BLaER1 (cell line): ENCODE measurements around the gene ARMCX6.
A peak's percentile ranks its signal among the peaks of the same experiment; 100 is the strongest.
"Not testable (repeated sequence)": the region's sequence is repeated elsewhere in the genome, so short reads cannot be mapped to it uniquely, and the experiment has no call there.

Source experiments
- H3K27ac ChIP-seq: shearing (Covaris generic); formaldehyde crosslinking; 2 replicates; pipeline ENCODE4 v1.8.1; 2022
- H3K27me3 ChIP-seq: shearing (Covaris generic); formaldehyde crosslinking; 2 replicates; pipeline ENCODE4 v1.8.1; 2022
- H3K36me3 ChIP-seq: shearing (Covaris generic); formaldehyde crosslinking; 2 replicates; pipeline ENCODE4 v1.8.1; 2022
- H3K4me1 ChIP-seq: shearing (Covaris generic); formaldehyde crosslinking; 2 replicates; pipeline ENCODE4 v1.8.1; 2022
- H3K4me2 ChIP-seq: shearing (Covaris generic); formaldehyde crosslinking; 2 replicates; pipeline ENCODE4 v1.8.1; 2022
- H3K4me3 ChIP-seq: shearing (Covaris generic); formaldehyde crosslinking; 2 replicates; pipeline ENCODE4 v1.8.1; 2022
- H3K9ac ChIP-seq: shearing (Covaris generic); formaldehyde crosslinking; 2 replicates; pipeline ENCODE4 v1.8.1; 2022
- H3K9me3 ChIP-seq: shearing (Covaris generic); formaldehyde crosslinking; 2 replicates; pipeline ENCODE4 v1.8.1; 2022
- H4K20me1 ChIP-seq: shearing (Covaris generic); formaldehyde crosslinking; 2 replicates; pipeline ENCODE4 v1.8.1; 2022
- Cebpa-rat ChIP-seq: shearing (Covaris generic); IDR thresholded peaks from 2 replicates; pipeline ENCODE4 v1.8.1; 2022

The ARMCX6 gene

DNA sequence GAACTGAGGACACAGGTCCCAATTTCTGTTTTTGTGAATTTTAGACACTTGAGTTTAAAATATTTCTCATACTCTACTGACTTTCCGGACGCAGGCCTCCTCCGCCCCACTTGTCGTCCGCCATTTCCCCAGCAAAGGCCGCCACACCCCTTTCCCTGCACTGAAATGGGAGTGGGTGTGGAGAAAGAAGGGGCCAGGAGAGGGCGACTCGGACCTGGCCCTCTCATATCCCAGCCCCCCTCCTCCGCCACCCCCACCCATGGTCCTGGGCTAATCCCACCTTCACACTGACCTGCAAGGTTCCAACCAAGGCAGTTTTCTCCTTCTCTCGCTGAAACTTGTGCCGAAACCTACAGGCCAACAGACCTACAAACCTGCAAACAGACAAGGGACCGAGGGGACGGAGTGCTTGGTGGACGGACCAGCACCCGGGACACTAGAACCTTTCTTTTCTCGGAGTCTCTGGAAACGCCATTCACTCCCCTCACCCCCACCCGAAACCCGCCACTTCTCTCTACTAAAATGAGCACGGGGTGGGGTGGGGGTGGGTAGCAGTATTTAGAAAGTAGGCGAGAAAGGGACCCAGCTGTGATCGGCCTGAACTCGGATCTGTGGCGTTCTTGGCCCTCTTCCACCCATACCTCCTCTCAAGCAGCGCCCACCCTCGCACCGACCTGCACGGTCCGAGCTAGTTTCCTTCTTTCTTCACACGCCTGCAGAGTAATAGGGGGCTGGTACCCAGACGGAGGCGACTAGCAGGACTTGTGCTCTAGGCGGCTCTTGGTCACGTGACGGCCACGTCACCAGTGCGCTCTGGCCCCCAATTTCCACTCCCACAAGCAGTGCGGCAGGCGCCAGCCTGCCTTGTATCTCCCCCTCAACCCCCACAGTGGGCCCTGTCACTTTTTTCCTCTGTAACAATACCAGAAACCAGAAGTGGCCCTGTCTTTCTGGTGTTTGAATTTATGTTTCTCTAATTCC, at the start of gene ARMCX6:
Gene ARMCX6 (minus strand): TSS at position 790 of the 981 bp plus-strand sequence. CDS start 1,380 bp downstream, outside the sequence.
- peaks cover 22% of the 10 kb centered on the region for H3K4me1 ChIP-seq
- H3K36me3 ChIP-seq = 0 out of 2 replicates have a peak, but pooled peaks cover 4% of the 10 kb centered on the region
- peak within 1 kb of the TSS; percentile 73 for H3K4me2 ChIP-seq
- no peaks in the 10 kb centered on the region for H3K9me3 ChIP-seq
- peak within 1 kb of the TSS; percentile 73 for H3K9ac ChIP-seq
- no peaks in the 10 kb centered on the region for H4K20me1 ChIP-seq
- H3K4me3 ChIP-seq = peak within 1 kb of the TSS; percentile 70
- no peak for TF ChIP-seq Cebpa-rat
- 0 out of 2 replicates have a peak within 1 kb of the TSS, but pooled peaks have one; percentile 35 for H3K27ac ChIP-seq
- no peaks in the 10 kb centered on the region for H3K27me3 ChIP-seq

DNA sequence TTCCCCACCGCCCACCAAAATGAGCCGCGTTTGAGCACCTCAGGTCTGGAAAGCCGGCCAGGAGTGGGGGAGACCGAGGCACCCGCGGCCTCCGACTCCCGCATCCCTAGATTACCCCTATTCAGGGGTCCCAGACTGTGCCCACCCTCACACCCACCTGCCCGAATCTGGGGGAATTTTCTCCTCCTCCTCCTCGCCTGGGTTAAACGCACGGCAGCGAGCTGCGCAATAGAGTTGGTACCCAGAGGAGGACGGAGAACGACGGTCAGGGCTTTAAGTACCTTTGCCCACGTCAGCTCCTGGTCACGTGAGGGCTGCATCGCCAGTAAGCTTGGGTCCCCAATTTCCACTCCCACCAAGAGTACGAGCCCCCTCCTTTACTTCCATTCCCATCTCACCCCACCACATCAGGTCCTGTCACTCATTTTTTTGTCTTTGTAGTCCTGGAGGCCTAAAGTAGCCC, 41.8 kb upstream of the ARMCX6 start, which contains the start of gene ARMCX2:
Gene ARMCX2 (minus strand): TSS at position 250 of the 463 bp plus-strand sequence. CDS start 2,262 bp downstream, outside the sequence.
- H3K27me3 ChIP-seq = peaks cover 40% of the 10 kb centered on the region
- H3K36me3 ChIP-seq = no peaks in the 10 kb centered on the region
- peaks cover 27% of the 10 kb centered on the region for H3K9me3 ChIP-seq
- H3K4me3 ChIP-seq = no peak within 1 kb of the TSS
- no peak for TF ChIP-seq Cebpa-rat
- no peak within 1 kb of the TSS for H3K4me2 ChIP-seq
- H3K4me1 ChIP-seq = no peaks in the 10 kb centered on the region
- H3K27ac ChIP-seq = no peak within 1 kb of the TSS
- no peak within 1 kb of the TSS for H3K9ac ChIP-seq
- no peaks in the 10 kb centered on the region for H4K20me1 ChIP-seq

DNA sequence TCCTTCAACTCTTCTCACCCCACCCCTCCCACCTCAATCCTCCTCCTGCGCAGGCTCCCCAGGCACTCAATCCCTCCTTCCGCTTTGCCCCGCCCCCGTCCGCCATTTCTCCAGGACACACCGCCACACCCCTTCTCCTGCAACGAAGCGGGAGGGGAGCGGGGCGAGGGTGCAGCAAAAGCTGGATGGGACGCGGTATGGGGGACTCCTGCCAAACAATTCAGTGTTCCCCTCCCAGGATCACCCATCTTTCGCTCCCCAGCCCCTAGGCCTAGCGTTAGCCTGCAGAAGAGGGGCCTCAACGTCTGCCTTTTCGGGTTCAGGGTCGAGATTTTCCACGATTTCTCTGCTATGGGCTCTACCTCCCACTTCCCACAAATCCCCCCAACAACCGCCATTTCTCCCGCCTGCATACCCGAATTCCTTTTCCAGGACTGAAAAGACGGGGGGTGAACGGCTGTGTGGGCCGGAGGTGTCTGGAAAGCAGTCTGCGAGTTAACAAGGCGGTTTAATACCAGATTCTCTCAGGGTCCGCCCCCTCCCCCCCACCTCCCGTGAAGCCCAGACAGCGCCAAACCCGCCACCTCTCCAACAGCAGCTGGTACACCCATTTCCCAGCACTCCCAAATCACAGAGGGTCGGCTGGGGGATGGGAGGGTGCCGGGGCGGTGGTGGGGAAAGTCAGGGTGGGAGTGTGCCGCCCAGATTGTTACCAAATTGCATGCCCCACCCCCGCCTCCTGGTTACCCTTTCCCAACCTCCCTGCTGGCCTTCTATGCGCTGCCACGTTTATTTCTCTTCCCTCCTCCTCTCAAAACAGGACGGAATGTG, 41.1 kb upstream of the ARMCX6 start:
- H3K36me3 ChIP-seq = no peaks in the 10 kb centered on the region
- H3K4me2 ChIP-seq = no peak overlapping the region
- H4K20me1 ChIP-seq = no peaks in the 10 kb centered on the region
- no peak overlapping the region for H3K9ac ChIP-seq
- no peak overlapping the region for H3K4me3 ChIP-seq
- no peak for TF ChIP-seq Cebpa-rat
- peaks cover 27% of the 10 kb centered on the region for H3K9me3 ChIP-seq
- H3K27me3 ChIP-seq = peaks cover 40% of the 10 kb centered on the region
- H3K27ac ChIP-seq = no peak overlapping the region
- no peaks in the 10 kb centered on the region for H3K4me1 ChIP-seq

DNA sequence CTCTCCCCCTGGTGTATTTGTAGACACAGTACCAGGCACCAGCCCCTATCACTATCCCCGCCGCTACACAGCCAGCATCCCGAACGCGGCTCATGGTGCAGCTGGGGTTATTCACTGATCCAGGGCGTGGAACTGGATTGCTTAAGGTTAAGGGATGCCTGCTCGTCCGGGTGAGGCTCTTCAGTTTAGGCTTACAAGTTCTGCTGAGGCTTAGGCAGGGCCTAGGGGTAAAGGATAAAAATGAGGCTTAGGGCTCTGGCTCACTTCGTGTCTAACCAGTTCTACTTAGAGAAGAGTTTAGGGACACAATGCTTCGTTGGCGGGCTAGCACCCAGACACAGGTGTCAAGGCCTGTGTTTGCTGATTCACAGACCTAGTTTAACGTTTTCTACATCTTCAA, 39.7 kb upstream of the ARMCX6 start:
- no peak for TF ChIP-seq Cebpa-rat

DNA sequence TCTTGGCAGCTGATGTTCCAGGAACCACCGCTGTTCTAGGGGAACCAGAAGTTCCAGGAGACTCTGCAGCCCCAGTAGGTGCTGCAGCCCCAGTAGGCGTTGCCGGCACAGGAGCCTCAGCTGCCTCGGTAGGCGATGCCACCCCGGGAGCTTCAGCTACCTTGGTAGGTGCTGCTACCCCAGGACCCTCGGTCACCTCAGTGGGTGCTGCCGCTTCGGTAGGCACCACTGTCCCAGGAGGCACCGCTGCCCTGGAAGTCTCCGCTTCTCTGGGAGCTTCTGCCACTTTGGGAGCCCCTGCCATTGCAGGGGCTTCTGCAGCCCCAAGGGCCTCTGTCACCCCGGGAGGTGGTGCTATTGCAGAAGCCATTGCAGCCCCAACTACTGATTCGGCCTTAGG, 39.0 kb upstream of the ARMCX6 start:
- no peak for TF ChIP-seq Cebpa-rat
- H4K20me1 ChIP-seq = no peaks in the 10 kb centered on the region
- H3K36me3 ChIP-seq = no peaks in the 10 kb centered on the region
- H3K27ac ChIP-seq = no peak overlapping the region
- H3K9me3 ChIP-seq = peaks cover 27% of the 10 kb centered on the region
- H3K27me3 ChIP-seq = peaks cover 40% of the 10 kb centered on the region
- H3K4me1 ChIP-seq = no peaks in the 10 kb centered on the region
- no peak overlapping the region for H3K4me2 ChIP-seq
- H3K4me3 ChIP-seq = no peak overlapping the region
- no peak overlapping the region for H3K9ac ChIP-seq

More for the DNA sequence above, 39.7 kb upstream of the ARMCX6 start:
- Histone ChIP-seq H3K36me3 (no peaks in the 10 kb centered on the region), H3K27me3 (peaks cover 40% of the 10 kb centered on the region), H4K20me1 (no peaks in the 10 kb centered on the region), H3K4me3 (no peak overlapping the region), H3K9me3 (peaks cover 27% of the 10 kb centered on the region), H3K27ac (no peak overlapping the region), H3K4me1 (no peaks in the 10 kb centered on the region), H3K9ac (no peak overlapping the region), H3K4me2 (no peak overlapping the region)

DNA sequence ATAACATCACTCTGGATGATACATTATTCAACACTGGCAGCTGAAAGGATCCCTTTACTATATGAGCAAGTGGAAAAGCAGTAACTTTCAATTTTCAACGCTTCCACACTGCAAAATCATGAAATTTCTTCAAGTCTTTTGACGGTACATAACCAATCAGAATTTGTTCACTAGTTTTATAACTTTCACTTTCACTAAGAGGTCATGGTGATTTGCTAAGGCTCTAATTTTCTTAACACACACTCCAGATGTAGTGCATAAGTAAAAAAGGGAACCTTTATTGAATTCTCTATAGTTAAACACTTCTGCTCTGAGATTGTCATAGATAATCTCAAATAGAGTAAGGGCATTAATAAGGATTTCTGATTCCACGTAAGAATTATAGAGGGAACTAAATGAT, 37.7 kb upstream of the ARMCX6 start:
- Histone ChIP-seq H3K27me3 (peaks cover 31% of the 10 kb centered on the region), H4K20me1 (no peaks in the 10 kb centered on the region), H3K4me2 (no peak overlapping the region), H3K9me3 (peaks cover 27% of the 10 kb centered on the region), H3K4me3 (no peak overlapping the region), H3K4me1 (no peaks in the 10 kb centered on the region), H3K27ac (no peak overlapping the region), H3K9ac (no peak overlapping the region), H3K36me3 (no peaks in the 10 kb centered on the region)
- no peak for TF ChIP-seq Cebpa-rat

DNA sequence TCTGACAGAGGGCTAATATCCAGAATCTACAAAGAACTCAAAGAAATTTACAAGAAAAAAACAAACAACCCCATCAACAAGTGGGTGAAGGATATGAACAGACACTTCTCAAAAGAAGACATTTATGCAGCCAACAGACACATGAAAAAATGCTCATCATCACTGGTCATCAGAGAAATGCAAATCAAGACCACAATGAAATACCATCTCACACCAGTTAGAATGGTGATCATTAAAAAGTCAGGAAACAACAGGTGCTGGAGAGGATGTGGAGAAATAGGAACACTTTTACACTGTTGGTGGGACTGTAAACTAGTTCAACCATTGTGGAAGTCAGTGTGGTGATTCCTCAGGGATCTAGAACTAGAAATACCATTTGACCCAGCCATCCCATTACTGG, 29.9 kb upstream of the ARMCX6 start:
- not testable (repeated sequence) for H3K9me3 ChIP-seq

DNA sequence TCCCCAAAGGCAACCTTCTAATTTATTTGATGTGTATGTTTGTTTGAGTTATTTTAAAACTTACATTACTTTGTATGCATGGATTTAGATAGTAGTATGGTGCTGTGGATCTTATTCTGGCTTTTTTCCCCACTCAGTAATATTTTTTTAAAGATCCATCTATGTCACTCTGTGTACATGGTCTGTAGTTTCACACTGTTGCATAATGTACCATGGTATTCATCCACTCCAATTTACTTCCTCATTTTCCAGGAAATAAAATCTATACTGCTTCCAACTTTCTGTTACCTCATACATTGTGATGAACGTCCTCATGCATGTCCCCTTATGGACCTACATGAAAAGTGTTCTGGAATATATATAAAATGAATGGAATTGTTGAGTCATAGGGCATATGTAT, 24.3 kb upstream of the ARMCX6 start:
- Histone ChIP-seq H3K4me1 (no peaks in the 10 kb centered on the region), H4K20me1 (no peaks in the 10 kb centered on the region), H3K36me3 (no peaks in the 10 kb centered on the region), H3K9ac (no peak overlapping the region), H3K27me3 (no peaks in the 10 kb centered on the region), H3K27ac (no peak overlapping the region), H3K9me3 (no peaks in the 10 kb centered on the region), H3K4me2 (no peak overlapping the region), H3K4me3 (no peak overlapping the region)
- TF ChIP-seq Cebpa-rat = no peak

More for the DNA sequence above, 29.9 kb upstream of the ARMCX6 start:
- not testable (repeated sequence) for H4K20me1 ChIP-seq, H3K4me2 ChIP-seq, H3K27ac ChIP-seq, H3K9ac ChIP-seq, H3K36me3 ChIP-seq, H3K4me1 ChIP-seq, H3K27me3 ChIP-seq, H3K4me3 ChIP-seq

DNA sequence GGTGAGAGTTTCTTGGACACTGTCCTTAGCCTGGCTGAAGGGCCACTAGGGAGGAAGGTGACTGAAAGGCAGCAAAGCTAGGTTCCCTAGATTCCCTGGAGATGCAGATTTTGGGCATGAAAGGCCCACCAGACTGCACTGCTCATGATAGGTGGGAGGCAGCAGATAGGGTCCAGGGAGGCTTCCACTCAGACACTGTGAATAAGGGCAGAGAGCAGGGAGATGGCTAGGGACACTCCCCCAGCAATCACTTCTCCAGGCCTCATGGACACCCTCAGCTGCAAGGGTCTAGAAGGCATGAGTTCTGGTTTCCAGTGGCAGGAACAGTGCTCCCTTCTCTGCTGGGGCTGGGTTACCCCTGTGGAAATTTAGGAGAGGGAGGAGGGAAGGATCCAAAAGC, 21.8 kb upstream of the ARMCX6 start:
- Histone ChIP-seq H3K4me2 (no peak overlapping the region), H3K27me3 (no peaks in the 10 kb centered on the region), H3K4me3 (no peak overlapping the region), H3K36me3 (no peaks in the 10 kb centered on the region), H4K20me1 (no peaks in the 10 kb centered on the region), H3K4me1 (no peaks in the 10 kb centered on the region), H3K9ac (no peak overlapping the region), H3K9me3 (no peaks in the 10 kb centered on the region), H3K27ac (no peak overlapping the region)
- TF ChIP-seq Cebpa-rat = no peak

DNA sequence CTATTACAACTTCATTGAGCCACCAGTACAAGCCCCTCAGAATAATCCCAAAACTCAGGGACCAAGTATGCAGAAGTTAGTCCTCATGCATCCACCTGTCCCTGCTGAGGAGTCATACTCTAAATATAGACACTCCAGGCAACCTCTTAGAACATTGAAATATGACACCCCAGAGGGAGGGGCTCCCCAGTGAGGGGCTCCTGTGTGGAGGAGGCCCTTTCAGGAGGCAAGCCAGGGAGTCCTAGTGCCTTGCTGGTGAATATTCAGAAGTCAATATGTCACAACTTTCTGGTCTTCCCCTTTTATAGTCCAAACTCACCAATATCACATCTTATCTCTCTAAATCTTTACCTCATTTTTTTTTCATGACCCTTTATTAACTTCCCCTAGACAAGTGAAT, 1.6 kb upstream of the ARMCX6 start:
- H3K4me2 ChIP-seq = no peak overlapping the region
- H3K9ac ChIP-seq = no peak overlapping the region
- 0 out of 2 replicates have a peak, but pooled peaks cover 4% of the 10 kb centered on the region for H3K36me3 ChIP-seq
- no peak overlapping the region for H3K27ac ChIP-seq
- peaks cover 2% of the 10 kb centered on the region; the same call in 1 of the 2 replicates for H4K20me1 ChIP-seq
- H3K4me1 ChIP-seq = peaks cover 27% of the 10 kb centered on the region
- H3K4me3 ChIP-seq = no peak overlapping the region
- TF ChIP-seq Cebpa-rat = no peak
- H3K9me3 ChIP-seq = no peaks in the 10 kb centered on the region
- H3K27me3 ChIP-seq = no peaks in the 10 kb centered on the region
